SW480 (cell line): ENCODE data around the gene OR11L1.

Experiments
- DNase-seq: peaks from one replicate; pipeline ENCODE4 v3.0.0-alpha.2; 2016; ENCODE audit warnings: low spot score

OR11L1 gene

DNA sequence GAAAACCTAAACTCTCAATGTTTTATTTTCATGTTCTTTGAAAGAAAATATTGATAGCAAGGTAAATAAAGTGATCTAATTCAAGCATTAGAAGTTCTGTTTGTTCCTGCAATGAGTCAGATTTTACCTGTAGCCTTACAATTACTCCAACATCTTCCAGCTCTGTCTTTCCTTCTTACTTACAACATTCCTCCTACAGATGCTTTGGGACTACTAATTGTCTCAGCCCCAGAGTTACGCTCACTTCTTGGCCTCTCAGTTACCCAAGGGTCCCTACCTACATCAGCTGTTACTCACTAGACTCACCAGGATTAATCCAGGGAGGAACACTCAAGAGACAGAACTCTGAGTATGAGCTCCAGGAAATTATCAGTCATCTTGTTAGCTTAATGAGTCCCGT lies 44.2 kb downstream of the OR11L1 start:
- DNase-seq: no peak
